ENCODE results near the gene RACK1. TPM values are rescaled to one million over a fixed set of nuclear protein-coding genes. Genes with fewer than 3 reads are reported as not detected.

RACK1 gene
- polyA plus RNA-seq, 2 of the 4 experiments (the other 2 are of a cell fraction): 2,590 to 3,139 TPM

DNA sequence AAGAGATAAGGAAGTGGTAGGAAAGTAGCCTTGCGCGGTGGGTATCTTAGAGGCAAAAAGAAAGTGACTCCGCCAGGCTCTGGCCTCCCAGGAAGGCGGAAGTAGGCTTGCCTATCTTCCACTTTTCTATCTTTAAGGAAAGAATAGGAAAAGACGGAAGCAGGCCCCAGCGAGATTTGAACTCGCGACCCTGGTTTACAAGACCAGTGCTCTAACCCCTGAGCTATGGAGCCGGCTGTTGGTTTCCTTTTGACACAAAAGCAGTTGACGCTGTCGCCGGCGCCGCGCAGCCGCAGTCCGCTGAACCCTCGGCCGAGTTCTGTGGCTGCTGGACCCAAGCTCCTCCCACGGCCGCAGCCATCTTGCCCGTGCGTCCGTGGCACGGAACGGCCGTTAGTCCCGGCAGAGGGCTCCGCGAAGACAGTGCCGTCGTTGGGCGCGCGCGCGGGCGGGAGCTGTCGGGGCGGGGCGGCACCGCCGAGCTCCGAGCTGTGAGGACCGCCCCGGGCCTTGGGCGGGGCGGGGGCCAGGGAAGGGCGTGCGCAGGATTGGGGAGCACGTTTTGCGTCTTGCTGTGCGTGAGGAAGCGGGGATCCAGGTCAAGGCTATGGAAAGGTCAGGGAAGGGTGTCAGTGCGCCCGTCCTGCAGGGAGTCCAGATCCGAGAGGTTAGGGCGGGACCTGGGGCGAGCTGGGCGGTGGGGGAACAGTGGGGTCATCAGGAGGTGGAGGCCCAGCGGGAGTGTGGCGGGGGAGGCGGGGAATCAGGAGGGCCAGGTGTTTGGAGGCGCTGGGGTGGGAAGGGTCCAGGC is 52.0 kb downstream of the RACK1 start (continued):
- TF ChIP-seq NPAS2 (CRISPR knock-in tag; IDR thresholded peaks at IDR 0.05; ENCODE audit: borderline replicate concordance) (no peak), RCOR1 (IDR thresholded peaks at IDR 0.05; ENCODE audit: low read depth, low read length) (no peak), EHF (CRISPR knock-in tag; IDR thresholded peaks at IDR 0.05) (peak; percentile 57; the same call in 1 of the 2 replicates), SMC3 (IDR thresholded peaks at IDR 0.05) (peak; percentile 16; the same call in 1 of the 3 replicates), RAD21 (conservative IDR thresholded peaks at IDR 0.05 in 1 of 2, IDR thresholded peaks at IDR 0.05 in 1 of 2) (0 out of 5 replicates have a peak, but pooled peaks of 1 of the 2 experiments have one; percentile 29), RARB (CRISPR knock-in tag; IDR thresholded peaks at IDR 0.05) (peak; percentile 62; the same call in 1 of the 2 replicates), NR3C1 (IDR thresholded peaks at IDR 0.05) (no peak)

DNA sequence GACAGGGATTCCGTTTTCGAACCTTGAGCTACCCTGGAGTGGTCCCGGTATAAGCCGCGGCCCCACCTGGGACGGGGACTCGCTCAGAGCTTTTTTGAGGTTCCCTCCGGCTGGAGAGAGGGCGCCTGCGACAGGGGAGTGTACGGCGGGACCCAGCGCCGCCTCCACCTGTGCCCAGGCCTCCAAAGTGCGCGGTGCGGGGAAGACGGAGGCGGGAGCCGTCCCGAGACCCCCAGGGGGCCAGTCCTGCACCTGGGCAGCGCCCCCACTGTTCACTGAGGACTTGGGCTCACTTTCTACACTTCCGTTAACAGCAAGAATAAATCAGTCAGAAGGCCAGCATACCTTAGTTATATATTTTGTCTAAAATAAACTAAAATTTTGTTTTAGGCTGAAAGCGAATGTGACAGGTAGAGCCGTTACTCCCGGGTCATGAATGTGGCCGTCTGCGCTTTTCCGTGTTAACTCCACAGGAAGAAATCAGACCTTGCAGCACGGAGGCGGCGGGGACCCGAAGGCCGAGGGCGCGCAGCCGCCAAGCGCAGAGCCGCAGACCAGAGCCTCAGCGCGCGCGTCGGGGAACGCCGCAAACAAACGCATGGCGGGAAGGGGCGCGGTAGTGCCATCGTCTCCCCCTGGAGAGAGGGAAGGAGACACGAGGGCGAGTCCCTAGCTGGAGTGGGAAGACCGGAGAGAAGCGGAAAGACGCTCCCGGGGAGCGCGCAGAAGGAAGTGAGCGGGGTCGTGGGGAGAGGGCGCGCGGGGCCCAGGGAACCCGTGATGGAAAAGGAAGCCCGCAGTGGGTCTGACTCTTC is 52.8 kb downstream of the RACK1 start:
- peaks cover 16% of the 10 kb centered on the region for H3K4me1 ChIP-seq
- peak overlapping the region; percentile 82 for H3K4me3 ChIP-seq
- CTCF ChIA-PET: interaction anchor here (0.6 to 4.5 kb wide), 17 partner anchors 7 to 152 kb away, joined by 3 to 36 read pairs (median 4); partner anchors contain the start of gene TRIM7
- ATAC-seq (peak; percentile 7 to 11), FAIRE-seq (no peak), DNase-seq (ENCODE audit: low read depth in 1 of 2, low spot score in 1 of 2) (peak in 1 of 2 experiments; percentile 66)
- H3K9me3 ChIP-seq: no peaks in the 10 kb centered on the region
- peak overlapping the region; percentile 99 for H3K4me2 ChIP-seq
- POLR2A ChIA-PET: interaction anchor here (1.0 to 6.4 kb wide), 15 partner anchors 9 to 382 kb away, joined by 3 to 159 read pairs (median 4); partner anchors contain the start of genes RACK1, TRIM41 and TRIM7
- under 1% methylated on average over 36 of the region's 66 CpGs for WGBS (ENCODE audit: missing lambda C conversion rate)
- H3K27ac ChIP-seq: peak overlapping the region; percentile 96
- TF ChIP-seq, protein P1, sequence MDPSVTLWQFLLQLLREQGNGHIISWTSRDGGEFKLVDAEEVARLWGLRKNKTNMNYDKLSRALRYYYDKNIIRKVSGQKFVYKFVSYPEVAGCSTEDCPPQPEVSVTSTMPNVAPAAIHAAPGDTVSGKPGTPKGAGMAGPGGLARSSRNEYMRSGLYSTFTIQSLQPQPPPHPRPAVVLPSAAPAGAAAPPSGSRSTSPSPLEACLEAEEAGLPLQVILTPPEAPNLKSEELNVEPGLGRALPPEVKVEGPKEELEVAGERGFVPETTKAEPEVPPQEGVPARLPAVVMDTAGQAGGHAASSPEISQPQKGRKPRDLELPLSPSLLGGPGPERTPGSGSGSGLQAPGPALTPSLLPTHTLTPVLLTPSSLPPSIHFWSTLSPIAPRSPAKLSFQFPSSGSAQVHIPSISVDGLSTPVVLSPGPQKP (IDR thresholded peaks at IDR 0.05; ENCODE audit: low read depth, low read length): no peak
- TF ChIP-seq BHLHE40 (IDR thresholded peaks at IDR 0.05; ENCODE audit: low read depth, low read length) (no peak), HOXB13 (CRISPR knock-in tag; IDR thresholded peaks at IDR 0.05; ENCODE audit: low read depth) (no peak), CHD2 (IDR thresholded peaks at IDR 0.05; ENCODE audit: low read length, partially characterized antibody) (no peak), ZC3H11A (IDR thresholded peaks at IDR 0.05) (no peak), JUNB (IDR thresholded peaks at IDR 0.05) (no peak), NFE2L2 (conservative IDR thresholded peaks at IDR 0.05; ENCODE audit: low read length) (no peak), HOXA7 (CRISPR knock-in tag; IDR thresholded peaks at IDR 0.05) (no peak), SREBF2 (IDR thresholded peaks at IDR 0.05) (no peak), RNF2 (IDR thresholded peaks at IDR 0.05; ENCODE audit: borderline replicate concordance, low read depth) (peak; percentile 52; the same call in 1 of the 2 replicates), CBX2 (IDR thresholded peaks at IDR 0.05; ENCODE audit: borderline replicate concordance, low read depth) (no peak), HDAC2 (IDR thresholded peaks at IDR 0.05) (0 out of 2 replicates have a peak, but pooled peaks have one; percentile 55), RCOR1 (IDR thresholded peaks at IDR 0.05; ENCODE audit: low read depth, low read length) (no peak), RAD21 (conservative IDR thresholded peaks at IDR 0.05 in 1 of 2, IDR thresholded peaks at IDR 0.05 in 1 of 2) (no peak), JUN (IDR thresholded peaks at IDR 0.05) (no peak), HEYL (CRISPR knock-in tag; IDR thresholded peaks at IDR 0.05) (no peak)
- TF ChIP-seq, protein P2, sequence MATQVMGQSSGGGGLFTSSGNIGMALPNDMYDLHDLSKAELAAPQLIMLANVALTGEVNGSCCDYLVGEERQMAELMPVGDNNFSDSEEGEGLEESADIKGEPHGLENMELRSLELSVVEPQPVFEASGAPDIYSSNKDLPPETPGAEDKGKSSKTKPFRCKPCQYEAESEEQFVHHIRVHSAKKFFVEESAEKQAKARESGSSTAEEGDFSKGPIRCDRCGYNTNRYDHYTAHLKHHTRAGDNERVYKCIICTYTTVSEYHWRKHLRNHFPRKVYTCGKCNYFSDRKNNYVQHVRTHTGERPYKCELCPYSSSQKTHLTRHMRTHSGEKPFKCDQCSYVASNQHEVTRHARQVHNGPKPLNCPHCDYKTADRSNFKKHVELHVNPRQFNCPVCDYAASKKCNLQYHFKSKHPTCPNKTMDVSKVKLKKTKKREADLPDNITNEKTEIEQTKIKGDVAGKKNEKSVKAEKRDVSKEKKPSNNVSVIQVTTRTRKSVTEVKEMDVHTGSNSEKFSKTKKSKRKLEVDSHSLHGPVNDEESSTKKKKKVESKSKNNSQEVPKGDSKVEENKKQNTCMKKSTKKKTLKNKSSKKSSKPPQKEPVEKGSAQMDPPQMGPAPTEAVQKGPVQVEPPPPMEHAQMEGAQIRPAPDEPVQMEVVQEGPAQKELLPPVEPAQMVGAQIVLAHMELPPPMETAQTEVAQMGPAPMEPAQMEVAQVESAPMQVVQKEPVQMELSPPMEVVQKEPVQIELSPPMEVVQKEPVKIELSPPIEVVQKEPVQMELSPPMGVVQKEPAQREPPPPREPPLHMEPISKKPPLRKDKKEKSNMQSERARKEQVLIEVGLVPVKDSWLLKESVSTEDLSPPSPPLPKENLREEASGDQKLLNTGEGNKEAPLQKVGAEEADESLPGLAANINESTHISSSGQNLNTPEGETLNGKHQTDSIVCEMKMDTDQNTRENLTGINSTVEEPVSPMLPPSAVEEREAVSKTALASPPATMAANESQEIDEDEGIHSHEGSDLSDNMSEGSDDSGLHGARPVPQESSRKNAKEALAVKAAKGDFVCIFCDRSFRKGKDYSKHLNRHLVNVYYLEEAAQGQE (IDR thresholded peaks at IDR 0.05): no peak
- TF ChIP-seq, protein P3, sequence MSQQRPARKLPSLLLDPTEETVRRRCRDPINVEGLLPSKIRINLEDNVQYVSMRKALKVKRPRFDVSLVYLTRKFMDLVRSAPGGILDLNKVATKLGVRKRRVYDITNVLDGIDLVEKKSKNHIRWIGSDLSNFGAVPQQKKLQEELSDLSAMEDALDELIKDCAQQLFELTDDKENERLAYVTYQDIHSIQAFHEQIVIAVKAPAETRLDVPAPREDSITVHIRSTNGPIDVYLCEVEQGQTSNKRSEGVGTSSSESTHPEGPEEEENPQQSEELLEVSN (IDR thresholded peaks at IDR 0.05; ENCODE audit: borderline replicate concordance, low read depth): peak; percentile 84
- TF ChIP-seq, protein P4, sequence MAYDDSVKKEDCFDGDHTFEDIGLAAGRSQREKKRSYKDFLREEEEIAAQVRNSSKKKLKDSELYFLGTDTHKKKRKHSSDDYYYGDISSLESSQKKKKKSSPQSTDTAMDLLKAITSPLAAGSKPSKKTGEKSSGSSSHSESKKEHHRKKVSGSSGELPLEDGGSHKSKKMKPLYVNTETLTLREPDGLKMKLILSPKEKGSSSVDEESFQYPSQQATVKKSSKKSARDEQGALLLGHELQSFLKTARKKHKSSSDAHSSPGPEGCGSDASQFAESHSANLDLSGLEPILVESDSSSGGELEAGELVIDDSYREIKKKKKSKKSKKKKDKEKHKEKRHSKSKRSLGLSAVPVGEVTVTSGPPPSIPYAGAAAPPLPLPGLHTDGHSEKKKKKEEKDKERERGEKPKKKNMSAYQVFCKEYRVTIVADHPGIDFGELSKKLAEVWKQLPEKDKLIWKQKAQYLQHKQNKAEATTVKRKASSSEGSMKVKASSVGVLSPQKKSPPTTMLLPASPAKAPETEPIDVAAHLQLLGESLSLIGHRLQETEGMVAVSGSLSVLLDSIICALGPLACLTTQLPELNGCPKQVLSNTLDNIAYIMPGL (CRISPR knock-in tag; IDR thresholded peaks at IDR 0.05; ENCODE audit: borderline replicate concordance): no peak
- TF ChIP-seq, protein P5, sequence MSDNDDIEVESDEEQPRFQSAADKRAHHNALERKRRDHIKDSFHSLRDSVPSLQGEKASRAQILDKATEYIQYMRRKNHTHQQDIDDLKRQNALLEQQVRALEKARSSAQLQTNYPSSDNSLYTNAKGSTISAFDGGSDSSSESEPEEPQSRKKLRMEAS (IDR thresholded peaks at IDR 0.05): peak; percentile 69; the same call in 1 of the 2 replicates
- TF ChIP-seq, protein P6, sequence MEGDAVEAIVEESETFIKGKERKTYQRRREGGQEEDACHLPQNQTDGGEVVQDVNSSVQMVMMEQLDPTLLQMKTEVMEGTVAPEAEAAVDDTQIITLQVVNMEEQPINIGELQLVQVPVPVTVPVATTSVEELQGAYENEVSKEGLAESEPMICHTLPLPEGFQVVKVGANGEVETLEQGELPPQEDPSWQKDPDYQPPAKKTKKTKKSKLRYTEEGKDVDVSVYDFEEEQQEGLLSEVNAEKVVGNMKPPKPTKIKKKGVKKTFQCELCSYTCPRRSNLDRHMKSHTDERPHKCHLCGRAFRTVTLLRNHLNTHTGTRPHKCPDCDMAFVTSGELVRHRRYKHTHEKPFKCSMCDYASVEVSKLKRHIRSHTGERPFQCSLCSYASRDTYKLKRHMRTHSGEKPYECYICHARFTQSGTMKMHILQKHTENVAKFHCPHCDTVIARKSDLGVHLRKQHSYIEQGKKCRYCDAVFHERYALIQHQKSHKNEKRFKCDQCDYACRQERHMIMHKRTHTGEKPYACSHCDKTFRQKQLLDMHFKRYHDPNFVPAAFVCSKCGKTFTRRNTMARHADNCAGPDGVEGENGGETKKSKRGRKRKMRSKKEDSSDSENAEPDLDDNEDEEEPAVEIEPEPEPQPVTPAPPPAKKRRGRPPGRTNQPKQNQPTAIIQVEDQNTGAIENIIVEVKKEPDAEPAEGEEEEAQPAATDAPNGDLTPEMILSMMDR (IDR thresholded peaks at IDR 0.05): peak; percentile 47; the same call in 2 of the 3 replicates

Measured in A549 (cell line).